DMS153 treated with DMSO at 0.1 percent for 48 hours (cell line): ENCODE data around the gene NR2C2.

Experiments used
- DNase-seq: peaks from one replicate; lab custom pipeline; 2025; ENCODE audit not compliant: unreplicated experiment; lab: John Stamatoyannopoulos, UW

NR2C2 gene

DNA sequence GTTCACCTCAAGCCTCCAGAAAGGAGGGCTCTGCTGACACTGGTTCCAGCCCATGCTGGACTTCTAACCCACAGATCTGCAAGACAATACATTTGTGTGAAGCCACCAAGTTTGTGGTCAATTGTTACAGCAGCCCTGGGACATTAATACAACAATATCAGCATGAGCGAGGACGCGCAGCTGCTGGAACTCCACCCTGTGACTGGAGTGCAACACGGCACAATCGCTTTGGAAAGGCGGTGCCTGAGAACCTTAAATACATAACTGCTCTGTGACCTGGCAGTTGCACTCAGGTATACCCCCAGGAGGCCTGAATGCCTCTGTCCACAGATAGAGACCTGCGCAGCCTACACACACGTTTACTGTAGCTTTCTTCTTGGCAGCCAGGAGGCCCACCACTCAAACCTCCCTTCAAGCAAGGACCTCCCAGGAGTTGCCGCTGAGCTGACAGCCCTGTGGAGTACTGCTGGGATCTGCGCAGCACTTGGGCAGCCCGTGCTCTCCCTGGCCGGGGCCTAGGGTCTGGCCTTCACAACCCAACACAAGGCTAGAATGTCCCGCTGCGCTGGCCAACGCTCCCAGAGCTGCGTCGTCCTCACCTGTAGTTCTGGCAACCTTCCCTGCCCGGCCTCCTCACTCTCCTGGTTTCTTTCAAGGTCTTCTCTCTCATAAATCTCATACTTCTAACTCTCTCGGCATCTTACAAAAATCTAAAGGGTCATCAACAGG is 109.5 kb downstream of the NR2C2 start:
- DNase-seq: no peak

DNA sequence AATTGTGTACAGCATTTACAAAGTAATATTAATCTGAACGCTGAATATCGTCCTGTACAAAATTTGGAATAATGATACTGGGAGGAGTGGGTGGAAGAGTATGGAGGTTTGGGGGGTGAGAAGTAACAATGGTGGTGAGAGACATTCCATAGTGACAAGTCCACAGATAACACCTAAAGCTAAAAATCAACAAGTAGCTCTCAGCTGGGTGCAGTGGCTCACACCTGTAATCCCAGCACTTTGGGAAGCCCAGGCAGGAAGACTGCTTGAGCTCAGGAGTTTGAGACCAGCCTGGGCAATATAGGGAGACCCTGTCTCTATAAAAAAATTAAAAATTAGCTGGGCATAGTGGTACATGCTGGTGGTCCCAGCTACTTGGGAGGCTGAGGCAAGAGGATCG is 112.6 kb downstream of the NR2C2 start:
- no peak for DNase-seq

DNA sequence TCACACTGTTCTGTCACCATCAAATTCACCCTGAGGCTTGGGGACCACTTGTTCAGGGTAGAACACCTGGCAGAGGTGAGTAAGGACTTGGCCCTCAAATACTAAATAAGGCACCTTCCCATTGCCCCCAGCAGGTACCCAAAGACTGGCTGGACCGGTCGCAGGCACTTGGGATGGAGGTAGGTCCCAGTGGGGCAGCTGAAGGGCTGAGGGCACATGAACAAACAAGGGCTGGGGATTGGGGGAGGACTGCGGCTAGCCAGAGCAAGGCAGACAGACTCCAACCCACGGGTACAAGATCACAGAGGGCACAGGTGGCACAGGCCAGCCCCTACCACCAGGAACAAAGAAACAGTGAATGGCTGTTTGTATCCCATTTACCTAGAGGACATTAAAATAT is 115.9 kb downstream of the NR2C2 start:
- no peak for DNase-seq

- no peak for DNase-seq
These were observed 116.4 kb downstream of the NR2C2 start for GRCh38 chr3:15063656-15064286.

- no peak for DNase-seq
These were observed 117.0 kb downstream of the NR2C2 start for GRCh38 chr3:15064299-15064834.

- peak; percentile 27 for DNase-seq
These were observed 117.6 kb downstream of the NR2C2 start, which contains the start of gene MRPS25 for GRCh38 chr3:15064835-15065549. Gene MRPS25 (minus strand): TSS chr3:15065315. CDS start chr3:15065194, 121 bp downstream.

- no peak for DNase-seq
These were observed 118.2 kb downstream of the NR2C2 start for GRCh38 chr3:15065550-15066007.

DNA sequence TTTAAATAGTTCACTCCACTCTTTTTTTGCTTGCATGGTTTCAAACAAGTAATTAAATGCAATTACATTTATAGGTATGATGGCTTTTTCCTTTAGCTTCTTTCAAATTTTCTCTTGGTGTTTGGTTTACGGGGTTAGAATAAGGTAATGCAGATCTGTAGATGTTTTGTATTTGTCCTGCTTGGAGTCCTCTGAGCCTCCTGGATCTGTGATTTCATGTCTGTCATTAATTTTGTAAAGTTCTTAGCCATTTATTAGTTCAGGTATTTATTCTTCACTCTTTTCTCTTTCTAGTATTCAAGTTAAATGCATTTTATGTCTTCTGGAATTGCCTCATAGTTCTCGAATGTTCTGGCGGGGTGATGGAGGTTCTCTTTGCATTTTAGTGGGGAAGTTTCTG is 119.1 kb downstream of the NR2C2 start:
- DNase-seq: no peak

DNA sequence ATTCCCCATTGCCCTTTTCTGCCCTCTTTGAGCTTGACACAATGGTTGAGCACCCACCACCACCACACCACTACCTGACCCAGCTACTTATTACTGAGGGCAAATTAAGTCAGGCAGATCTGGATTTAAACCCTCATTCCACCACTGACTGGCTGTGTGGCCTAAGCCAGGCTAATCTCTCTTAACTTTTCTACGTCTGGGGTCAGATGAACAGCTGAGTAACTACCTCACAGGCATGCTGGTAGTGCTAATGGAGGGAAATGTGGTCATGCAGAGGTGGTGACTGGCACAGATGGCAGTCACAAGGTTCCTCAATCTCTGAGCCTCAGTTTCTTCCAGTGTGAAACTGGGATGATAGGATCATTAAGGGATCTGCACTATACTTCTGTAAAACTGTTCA is 122.1 kb downstream of the NR2C2 start:
- no peak for DNase-seq

- no peak for DNase-seq
These were observed 124.3 kb downstream of the NR2C2 start for GRCh38 chr3:15071699-15072098.

DNA sequence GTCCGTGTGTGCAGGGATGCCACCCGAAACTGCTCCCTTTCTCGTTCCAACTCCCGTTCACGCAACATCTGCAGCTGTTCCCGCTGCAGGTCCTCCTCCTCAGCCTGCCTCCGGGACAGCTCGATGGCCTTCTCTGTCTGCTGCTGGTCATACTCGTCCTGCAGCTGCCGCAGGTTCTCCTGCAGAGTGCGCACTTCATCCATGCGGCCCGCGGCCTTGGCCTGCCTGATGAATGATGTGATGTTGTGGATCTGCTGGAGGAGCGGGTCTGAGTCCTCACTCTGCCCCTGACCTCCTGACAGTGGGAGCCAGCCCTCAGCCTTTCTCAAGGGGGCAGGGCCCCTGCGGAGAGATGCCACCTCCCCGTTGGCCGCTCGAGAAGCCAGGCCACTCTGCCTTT is 127.1 kb downstream of the NR2C2 start:
- DNase-seq: no peak

DNA sequence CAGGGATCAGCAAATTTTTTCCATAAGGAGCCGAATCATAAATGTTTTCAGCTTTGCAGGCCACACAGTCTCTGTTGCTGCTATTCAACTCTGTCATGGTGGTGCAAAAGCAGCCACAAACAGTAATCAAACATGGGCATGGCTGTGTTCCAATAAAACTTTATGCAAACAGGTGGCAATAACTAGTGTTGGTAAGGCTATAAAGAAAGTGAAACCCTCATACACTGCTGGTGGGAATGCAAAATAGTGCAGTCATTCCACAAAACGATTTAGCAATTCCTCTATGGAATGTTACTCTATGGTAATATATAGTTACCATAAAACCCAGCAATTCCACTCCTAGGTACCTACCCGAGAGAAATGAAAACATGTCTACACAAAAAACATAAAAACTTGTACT is 131.7 kb downstream of the NR2C2 start:
- DNase-seq: no peak

- no peak for DNase-seq
These were observed 134.7 kb downstream of the NR2C2 start for GRCh38 chr3:15081960-15082664.

GRCh38 chr3:15083252-15083651 is 135.9 kb downstream of the NR2C2 start:
- DNase-seq: no peak

- DNase-seq: no peak
These were observed 138.9 kb downstream of the NR2C2 start for GRCh38 chr3:15086263-15086662.

DNA sequence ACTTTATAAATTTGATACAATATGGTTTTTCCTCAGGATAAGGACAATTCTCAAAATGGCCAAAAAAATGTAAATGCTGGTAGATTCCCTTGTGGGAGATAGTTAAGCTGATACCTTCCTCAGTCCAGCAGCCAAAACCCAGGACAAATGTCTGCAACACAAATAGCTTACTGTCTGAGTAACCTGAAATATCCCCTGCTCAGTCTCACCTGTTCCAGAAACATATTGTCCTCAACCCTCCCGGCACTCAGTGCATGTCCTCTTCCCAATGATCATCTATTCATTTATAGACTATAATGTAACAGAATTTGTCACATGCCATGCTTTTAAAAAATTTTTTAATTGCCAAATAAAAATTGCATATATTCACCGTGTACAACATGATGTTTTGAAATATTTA is 139.3 kb downstream of the NR2C2 start:
- DNase-seq: no peak

DNA sequence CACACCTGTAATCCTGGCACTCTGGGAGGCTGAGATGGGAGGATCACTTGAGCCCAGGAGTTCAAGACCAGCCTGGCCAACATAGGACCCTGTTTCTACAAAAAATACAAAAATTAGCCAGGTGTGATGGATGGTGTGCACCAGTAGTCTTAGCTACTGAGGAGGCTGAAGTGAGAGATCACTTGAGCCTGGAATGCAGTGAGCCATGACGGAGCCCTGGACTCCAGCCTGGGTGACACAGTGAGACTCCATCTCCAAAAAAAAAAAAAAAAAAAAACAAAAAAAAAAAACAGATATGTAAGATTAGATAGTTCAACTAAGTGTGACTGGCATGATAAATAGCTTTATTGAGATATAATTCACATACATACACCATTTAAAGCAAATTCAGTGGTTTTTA is 141.8 kb downstream of the NR2C2 start:
- DNase-seq: no peak

- no peak for DNase-seq
These were observed 144.2 kb downstream of the NR2C2 start for GRCh38 chr3:15091575-15091974.

- no peak for DNase-seq
These were observed 145.3 kb downstream of the NR2C2 start for GRCh38 chr3:15092686-15093085.

- no peak for DNase-seq
These were observed 146.9 kb downstream of the NR2C2 start for GRCh38 chr3:15094187-15094875.

- no peak for DNase-seq
These were observed 148.7 kb downstream of the NR2C2 start for GRCh38 chr3:15096046-15096445.
